ENCODE results near the gene UBXN7.

- TF ChIP-seq CTCF (IDR thresholded peaks at IDR 0.05) (no peak), E2F1 (CRISPR knock-in tag; IDR thresholded peaks at IDR 0.05) (no peak), FOXJ3 (CRISPR knock-in tag; IDR thresholded peaks at IDR 0.05; ENCODE audit: borderline replicate concordance) (no peak), USF2 (CRISPR knock-in tag; IDR thresholded peaks at IDR 0.05) (no peak), IRF1 (CRISPR knock-in tag; IDR thresholded peaks at IDR 0.05) (no peak), ATF3 (CRISPR knock-in tag; conservative IDR thresholded peaks at IDR 0.05) (no peak), RELA (CRISPR knock-in tag; IDR thresholded peaks at IDR 0.05; ENCODE audit: borderline replicate concordance) (no peak)
- TF ChIP-seq, protein P1, sequence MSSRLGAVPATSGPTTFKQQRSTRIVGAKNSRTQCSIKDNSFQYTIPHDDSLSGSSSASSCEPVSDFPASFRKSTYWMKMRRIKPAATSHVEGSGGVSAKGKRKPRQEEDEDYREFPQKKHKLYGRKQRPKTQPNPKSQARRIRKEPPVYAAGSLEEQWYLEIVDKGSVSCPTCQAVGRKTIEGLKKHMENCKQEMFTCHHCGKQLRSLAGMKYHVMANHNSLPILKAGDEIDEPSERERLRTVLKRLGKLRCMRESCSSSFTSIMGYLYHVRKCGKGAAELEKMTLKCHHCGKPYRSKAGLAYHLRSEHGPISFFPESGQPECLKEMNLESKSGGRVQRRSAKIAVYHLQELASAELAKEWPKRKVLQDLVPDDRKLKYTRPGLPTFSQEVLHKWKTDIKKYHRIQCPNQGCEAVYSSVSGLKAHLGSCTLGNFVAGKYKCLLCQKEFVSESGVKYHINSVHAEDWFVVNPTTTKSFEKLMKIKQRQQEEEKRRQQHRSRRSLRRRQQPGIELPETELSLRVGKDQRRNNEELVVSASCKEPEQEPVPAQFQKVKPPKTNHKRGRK (CRISPR knock-in tag; IDR thresholded peaks at IDR 0.05; ENCODE audit: borderline replicate concordance) = no peak
Observed at GRCh38 chr3:196340466-196340865, 91.8 kb downstream of the UBXN7 start.
